Activated B cell treated with CpG ODN at 0.5 μM for 24 hours (primary cell): ENCODE measurements around the gene SORBS1. TPM values are rescaled to one million over a fixed set of nuclear protein-coding genes. Genes with fewer than 3 reads are reported as not detected.

Experiments
- ATAC-seq: fragments of 200-7000 bp; cut with Tn5 transposase; one replicate; pipeline ENCODE4 v1.10.0; 2021; ENCODE audit warnings: low read depth, mild to moderate bottlenecking, moderate library complexity
- CTCF ChIA-PET: fragments of 350-600 bp; sonication (Branson Sonifier 250); formaldehyde crosslinking; loops from one replicate; lab custom pipeline; 2021; ENCODE audit warnings: antibody characterized with exemption; lab: Charles Lee
- POLR2A ChIA-PET: fragments of 350-600 bp; sonication (Branson Sonifier 250); formaldehyde crosslinking; loops from one replicate; lab custom pipeline; 2021; ENCODE audit warnings: antibody characterized with exemption; lab: Charles Lee
- DNase-seq: peaks from one replicate; pipeline ENCODE4 v3.0.0; 2022
- H3K27ac Mint-ChIP-seq: one replicate; pipeline ENCODE4 v1.8.0; 2020; ENCODE audit warnings: mixed read lengths
- H3K27me3 Mint-ChIP-seq: one replicate; pipeline ENCODE4 v1.8.0; 2021; ENCODE audit warnings: mixed read lengths
- H3K36me3 Mint-ChIP-seq: one replicate; pipeline ENCODE4 v1.8.0; 2021; ENCODE audit warnings: low read depth, mixed read lengths
- H3K4me1 Mint-ChIP-seq: one replicate; pipeline ENCODE4 v1.8.0; 2021; ENCODE audit warnings: mixed read lengths
- H3K4me3 Mint-ChIP-seq: one replicate; pipeline ENCODE4 v1.8.0; 2020; ENCODE audit warnings: mild to moderate bottlenecking, mixed read lengths
- H3K9me3 Mint-ChIP-seq: one replicate; pipeline ENCODE4 v1.8.0; 2020; ENCODE audit warnings: mixed read lengths
- intact Hi-C: fragments of 100-400 bp; cut with micrococcal nuclease; formaldehyde crosslinking; loops from one replicate; pipeline ENCODE4 v1.15.1; 2024
- total RNA-seq: library from RNA; stranded (reverse); gene quantifications from 2 replicates; pipeline ENCODE4 v1.2.3, GENCODE V29; 2022
- TF ChIP-seq, protein P1 (sequence below): fragments of 200-600 bp; IDR thresholded peaks from one replicate; pipeline ENCODE4 v1.8.0; 2022; ENCODE audit warnings: antibody characterized with exemption, mild to moderate bottlenecking

SORBS1 gene
- total RNA-seq, 1 donor from 2014 or later: 0.42 TPM

DNA sequence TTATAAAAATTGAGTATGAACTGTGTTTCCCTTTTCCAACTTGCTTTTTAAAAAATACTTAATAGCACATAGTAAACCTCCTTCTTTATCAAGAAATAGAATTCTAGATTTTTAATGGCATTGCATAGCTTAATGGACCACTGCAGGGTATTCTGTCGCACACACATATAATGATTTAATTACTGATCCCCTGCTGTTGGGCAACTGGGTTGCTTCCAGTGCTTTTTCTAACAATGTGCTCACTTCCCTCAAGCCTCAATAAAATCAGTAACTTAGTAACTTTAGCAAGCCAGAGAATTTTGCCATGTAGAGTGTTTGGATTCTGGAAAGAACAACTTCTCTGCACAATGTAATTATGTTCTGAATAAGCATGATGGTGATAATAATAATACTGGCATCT is 221.3 kb downstream of the SORBS1 start:
- intact Hi-C loops: no loop called here
- no peak overlapping the region for H3K4me3 Mint-ChIP-seq
- TF ChIP-seq, protein P1, sequence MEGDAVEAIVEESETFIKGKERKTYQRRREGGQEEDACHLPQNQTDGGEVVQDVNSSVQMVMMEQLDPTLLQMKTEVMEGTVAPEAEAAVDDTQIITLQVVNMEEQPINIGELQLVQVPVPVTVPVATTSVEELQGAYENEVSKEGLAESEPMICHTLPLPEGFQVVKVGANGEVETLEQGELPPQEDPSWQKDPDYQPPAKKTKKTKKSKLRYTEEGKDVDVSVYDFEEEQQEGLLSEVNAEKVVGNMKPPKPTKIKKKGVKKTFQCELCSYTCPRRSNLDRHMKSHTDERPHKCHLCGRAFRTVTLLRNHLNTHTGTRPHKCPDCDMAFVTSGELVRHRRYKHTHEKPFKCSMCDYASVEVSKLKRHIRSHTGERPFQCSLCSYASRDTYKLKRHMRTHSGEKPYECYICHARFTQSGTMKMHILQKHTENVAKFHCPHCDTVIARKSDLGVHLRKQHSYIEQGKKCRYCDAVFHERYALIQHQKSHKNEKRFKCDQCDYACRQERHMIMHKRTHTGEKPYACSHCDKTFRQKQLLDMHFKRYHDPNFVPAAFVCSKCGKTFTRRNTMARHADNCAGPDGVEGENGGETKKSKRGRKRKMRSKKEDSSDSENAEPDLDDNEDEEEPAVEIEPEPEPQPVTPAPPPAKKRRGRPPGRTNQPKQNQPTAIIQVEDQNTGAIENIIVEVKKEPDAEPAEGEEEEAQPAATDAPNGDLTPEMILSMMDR: no peak
- no peaks in the 10 kb centered on the region for H3K9me3 Mint-ChIP-seq
- POLR2A ChIA-PET: no interaction called here
- no peak overlapping the region for H3K27ac Mint-ChIP-seq
- H3K36me3 Mint-ChIP-seq: no peaks in the 10 kb centered on the region
- ATAC-seq (no peak), DNase-seq (no peak)
- H3K27me3 Mint-ChIP-seq: no peaks in the 10 kb centered on the region
- CTCF ChIA-PET: interaction anchor here (0.6 kb wide), 1 partner anchor 11 kb away, joined by 3 read pairs; no protein-coding TSS in a partner anchor
- no peaks in the 10 kb centered on the region for H3K4me1 Mint-ChIP-seq

DNA sequence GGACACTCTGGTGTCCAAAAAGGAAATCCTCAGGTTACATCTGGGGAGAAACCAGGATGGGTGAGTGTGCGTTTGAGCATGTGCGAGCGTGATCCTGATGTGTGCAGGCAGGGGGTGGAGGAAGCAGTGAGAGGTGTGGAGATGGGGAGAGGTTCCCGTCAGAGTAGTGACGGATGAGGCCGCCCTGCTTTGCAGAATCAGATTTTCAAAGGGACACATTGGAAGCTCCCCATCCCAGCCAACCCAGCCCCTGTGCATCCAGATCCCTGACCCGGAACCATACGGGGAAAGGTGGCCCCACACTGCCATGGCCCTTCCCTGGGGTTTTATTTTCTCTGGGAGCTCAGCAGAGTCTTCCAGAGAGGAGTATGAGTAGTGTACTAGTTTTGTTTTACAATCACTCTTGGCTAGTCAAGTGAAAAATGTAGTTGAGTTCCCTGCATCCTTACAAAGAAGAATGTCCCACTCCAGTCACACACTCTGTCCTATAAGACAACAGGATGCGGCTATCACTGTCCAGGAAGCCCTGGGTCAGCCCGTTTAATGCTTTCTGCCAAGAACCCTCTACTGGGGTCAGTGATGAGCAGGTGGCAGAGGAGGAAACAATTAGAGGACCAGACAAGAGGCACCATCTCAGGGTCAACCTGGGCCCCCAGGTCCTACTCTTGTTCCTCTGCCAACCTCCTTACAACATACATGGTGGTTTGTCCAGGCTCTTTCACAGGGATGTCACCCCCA is 223.6 kb downstream of the SORBS1 start:
- Mint-ChIP-seq H3K4me3 (no peak overlapping the region), H3K27ac (no peak overlapping the region), H3K9me3 (no peaks in the 10 kb centered on the region), H3K36me3 (no peaks in the 10 kb centered on the region), H3K4me1 (no peaks in the 10 kb centered on the region), H3K27me3 (no peaks in the 10 kb centered on the region)
- no peak for DNase-seq
- ChIA-PET CTCF (no interaction called here), POLR2A (no interaction called here)
- intact Hi-C loops: no loop called here
- no peak for ATAC-seq
- TF ChIP-seq, protein P1: no peak

DNA sequence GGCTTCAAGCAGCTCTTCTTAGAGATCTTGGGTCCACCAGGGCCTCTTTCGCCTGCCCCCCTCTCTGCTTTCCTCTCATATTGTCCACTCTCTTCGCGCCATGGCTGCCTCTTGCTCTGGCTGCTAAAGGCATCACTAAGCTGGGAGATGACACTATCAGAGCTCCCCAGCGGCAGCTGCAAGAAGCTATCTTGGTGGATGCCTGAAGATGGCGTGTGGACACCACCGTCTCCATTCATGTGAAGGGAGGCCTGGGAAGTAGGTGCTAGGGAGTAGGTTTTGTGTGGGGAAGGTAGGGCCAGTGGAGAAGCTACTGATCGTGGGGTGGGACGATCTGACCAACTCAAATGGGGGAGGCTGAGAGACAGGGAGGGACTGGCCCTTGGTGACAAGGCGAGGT is 224.5 kb downstream of the SORBS1 start:
- Mint-ChIP-seq H3K27ac (no peak overlapping the region), H3K9me3 (no peaks in the 10 kb centered on the region), H3K36me3 (no peaks in the 10 kb centered on the region), H3K4me3 (no peak overlapping the region), H3K4me1 (no peaks in the 10 kb centered on the region), H3K27me3 (no peaks in the 10 kb centered on the region)
- no peak for ATAC-seq
- CTCF ChIA-PET: no interaction called here
- intact Hi-C loops: no loop called here
- no peak for DNase-seq
- POLR2A ChIA-PET: no interaction called here
- TF ChIP-seq, protein P1: no peak

DNA sequence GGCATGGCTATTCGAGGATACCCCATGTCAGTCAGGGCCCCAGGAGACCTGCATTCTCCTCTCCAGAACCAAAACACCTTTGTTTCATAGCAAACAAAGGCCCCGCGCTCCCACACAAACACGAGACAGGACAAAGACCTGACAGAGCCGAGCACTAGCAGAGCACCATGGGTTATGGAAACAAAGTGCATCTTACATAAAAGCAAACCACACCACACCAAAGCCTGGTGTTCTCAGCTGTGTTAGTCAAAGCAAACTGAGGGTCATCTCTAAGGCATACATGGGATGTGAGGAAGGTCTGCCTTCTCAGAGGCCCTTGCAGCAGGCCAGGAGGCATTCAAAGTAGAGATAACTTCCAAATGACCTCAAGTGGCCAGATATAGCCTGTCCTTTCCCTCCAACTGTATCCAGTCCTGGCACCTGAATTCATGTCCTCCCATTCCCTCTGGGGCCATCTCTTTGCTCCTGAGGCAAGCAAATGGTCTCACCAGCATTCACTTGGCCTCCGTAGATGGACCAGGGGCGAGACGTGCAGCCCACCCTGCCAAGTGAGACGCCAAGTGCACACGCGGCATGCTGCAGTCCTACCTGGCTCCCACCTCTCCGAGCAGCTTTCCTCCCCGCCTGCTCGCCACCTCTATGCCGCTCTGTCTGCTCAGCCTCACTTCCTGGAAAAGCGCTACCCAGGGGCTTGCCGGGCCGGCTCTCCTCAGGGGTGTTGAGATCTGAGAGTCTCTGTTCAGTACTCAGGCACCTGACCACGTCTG is 225.1 kb downstream of the SORBS1 start:
- TF ChIP-seq, protein P1: no peak
- no peaks in the 10 kb centered on the region for H3K36me3 Mint-ChIP-seq
- ATAC-seq (no peak), DNase-seq (no peak)
- H3K27me3 Mint-ChIP-seq: no peaks in the 10 kb centered on the region
- ChIA-PET POLR2A (no interaction called here), CTCF (no interaction called here)
- H3K9me3 Mint-ChIP-seq: no peaks in the 10 kb centered on the region
- H3K27ac Mint-ChIP-seq: no peak overlapping the region
- no peaks in the 10 kb centered on the region for H3K4me1 Mint-ChIP-seq
- no peak overlapping the region for H3K4me3 Mint-ChIP-seq
- intact Hi-C loops: no loop called here

DNA sequence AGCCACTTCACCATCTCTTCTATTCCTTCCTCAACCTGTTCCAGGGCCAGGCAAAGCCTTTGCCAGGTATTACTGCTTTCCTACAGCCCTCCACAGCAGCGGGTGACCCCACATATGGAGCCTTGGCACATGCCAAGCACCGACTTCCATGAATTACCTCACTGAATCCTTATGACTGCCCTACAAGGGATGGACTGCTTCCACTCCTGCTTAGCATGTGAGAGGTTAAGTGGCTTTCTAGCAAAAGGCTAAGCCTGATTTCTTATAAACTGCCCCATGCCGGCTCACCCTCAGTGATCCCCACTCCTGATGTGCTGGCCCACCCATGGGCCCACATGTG is 226.4 kb downstream of the SORBS1 start:
- H3K9me3 Mint-ChIP-seq: no peaks in the 10 kb centered on the region
- intact Hi-C loops: no loop called here
- ATAC-seq: no peak

More for the DNA sequence above, 226.4 kb downstream of the SORBS1 start:
- ChIA-PET CTCF (no interaction called here), POLR2A (no interaction called here)
- DNase-seq: no peak
- H3K27me3 Mint-ChIP-seq: no peaks in the 10 kb centered on the region
- TF ChIP-seq, protein P1: no peak
- H3K4me1 Mint-ChIP-seq: no peaks in the 10 kb centered on the region
- no peak overlapping the region for H3K4me3 Mint-ChIP-seq
- no peak overlapping the region for H3K27ac Mint-ChIP-seq
- H3K36me3 Mint-ChIP-seq: no peaks in the 10 kb centered on the region
